DMS 273 treated with DMSO at 0.1 percent for 48 hours (cell line): ENCODE measurements around the gene DHX57.

Experiments used
- DNase-seq: peaks from one replicate; lab custom pipeline; 2025; lab: John Stamatoyannopoulos, UW

Gene DHX57

GRCh38 chr2:38875576-38876367, at the start of gene DHX57, which contains the start of gene MORN2:
TSS of gene DHX57 (minus strand) at chr2:38875934. CDS start at chr2:38868405, 7,529 bp downstream.
TSS of gene MORN2 (plus strand) at chr2:38875976.
- peak; percentile 59 for DNase-seq

GRCh38 chr2:38922902-38923301, 47.2 kb upstream of the DHX57 start:
- DNase-seq: no peak

- DNase-seq: no peak
Observed at GRCh38 chr2:38922389-38922788, 46.7 kb upstream of the DHX57 start.

GRCh38 chr2:38912619-38913018, 36.9 kb upstream of the DHX57 start:
- DNase-seq: no peak

GRCh38 chr2:38911191-38911590, 35.5 kb upstream of the DHX57 start:
- no peak for DNase-seq

GRCh38 chr2:38909872-38910271, 34.1 kb upstream of the DHX57 start:
- no peak for DNase-seq

- DNase-seq: no peak
Observed at GRCh38 chr2:38907743-38908562, 32.2 kb upstream of the DHX57 start.

- DNase-seq: no peak
Observed at GRCh38 chr2:38907242-38907641, 31.5 kb upstream of the DHX57 start.

GRCh38 chr2:38905251-38905650, 29.5 kb upstream of the DHX57 start:
- DNase-seq: no peak

- DNase-seq: no peak
Observed at GRCh38 chr2:38900726-38901125, 25.0 kb upstream of the DHX57 start.

- DNase-seq: no peak
Observed at GRCh38 chr2:38898256-38898655, 22.5 kb upstream of the DHX57 start.

GRCh38 chr2:38892819-38893218, 17.1 kb upstream of the DHX57 start:
- no peak for DNase-seq

- no peak for DNase-seq
Observed at GRCh38 chr2:38889575-38889974, 13.8 kb upstream of the DHX57 start, which contains the start of gene ARHGEF33. TSS of gene ARHGEF33 (plus strand) at chr2:38889875. CDS start at chr2:38919448, 29,573 bp downstream.

- DNase-seq: no peak
Observed at GRCh38 chr2:38889045-38889444, 13.3 kb upstream of the DHX57 start.

- DNase-seq: no peak
Observed at GRCh38 chr2:38887902-38888554, 12.3 kb upstream of the DHX57 start.

GRCh38 chr2:38887347-38887746, 11.6 kb upstream of the DHX57 start:
- DNase-seq: no peak

GRCh38 chr2:38886063-38886462, 10.3 kb upstream of the DHX57 start:
- DNase-seq: no peak

GRCh38 chr2:38876407-38876806, 673 bp upstream of the DHX57 start:
- no peak for DNase-seq

- DNase-seq: no peak
Observed at GRCh38 chr2:38875227-38875575, 533 bp downstream of the DHX57 start.

- DNase-seq: no peak
Observed at GRCh38 chr2:38873763-38874162, 2.0 kb downstream of the DHX57 start.

- no peak for DNase-seq
Observed at GRCh38 chr2:38871432-38871831, 4.3 kb downstream of the DHX57 start.

GRCh38 chr2:38866773-38867443, 8.8 kb downstream of the DHX57 start:
- no peak for DNase-seq
